DMS 273 (cell line): Measurements from ENCODE around the gene NDUFAF7.
"Not testable (repeated sequence)": the region's sequence is repeated elsewhere in the genome, so short reads cannot be mapped to it uniquely, and the experiment has no call there.

Experiments used
- DNase-seq: peaks from one replicate; lab custom pipeline; 2025; ENCODE audit not compliant: unreplicated experiment; lab: John Stamatoyannopoulos, UW

The NDUFAF7 gene, protein sequence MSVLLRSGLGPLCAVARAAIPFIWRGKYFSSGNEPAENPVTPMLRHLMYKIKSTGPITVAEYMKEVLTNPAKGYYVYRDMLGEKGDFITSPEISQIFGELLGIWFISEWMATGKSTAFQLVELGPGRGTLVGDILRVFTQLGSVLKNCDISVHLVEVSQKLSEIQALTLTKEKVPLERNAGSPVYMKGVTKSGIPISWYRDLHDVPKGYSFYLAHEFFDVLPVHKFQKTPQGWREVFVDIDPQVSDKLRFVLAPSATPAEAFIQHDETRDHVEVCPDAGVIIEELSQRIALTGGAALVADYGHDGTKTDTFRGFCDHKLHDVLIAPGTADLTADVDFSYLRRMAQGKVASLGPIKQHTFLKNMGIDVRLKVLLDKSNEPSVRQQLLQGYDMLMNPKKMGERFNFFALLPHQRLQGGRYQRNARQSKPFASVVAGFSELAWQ

DNA sequence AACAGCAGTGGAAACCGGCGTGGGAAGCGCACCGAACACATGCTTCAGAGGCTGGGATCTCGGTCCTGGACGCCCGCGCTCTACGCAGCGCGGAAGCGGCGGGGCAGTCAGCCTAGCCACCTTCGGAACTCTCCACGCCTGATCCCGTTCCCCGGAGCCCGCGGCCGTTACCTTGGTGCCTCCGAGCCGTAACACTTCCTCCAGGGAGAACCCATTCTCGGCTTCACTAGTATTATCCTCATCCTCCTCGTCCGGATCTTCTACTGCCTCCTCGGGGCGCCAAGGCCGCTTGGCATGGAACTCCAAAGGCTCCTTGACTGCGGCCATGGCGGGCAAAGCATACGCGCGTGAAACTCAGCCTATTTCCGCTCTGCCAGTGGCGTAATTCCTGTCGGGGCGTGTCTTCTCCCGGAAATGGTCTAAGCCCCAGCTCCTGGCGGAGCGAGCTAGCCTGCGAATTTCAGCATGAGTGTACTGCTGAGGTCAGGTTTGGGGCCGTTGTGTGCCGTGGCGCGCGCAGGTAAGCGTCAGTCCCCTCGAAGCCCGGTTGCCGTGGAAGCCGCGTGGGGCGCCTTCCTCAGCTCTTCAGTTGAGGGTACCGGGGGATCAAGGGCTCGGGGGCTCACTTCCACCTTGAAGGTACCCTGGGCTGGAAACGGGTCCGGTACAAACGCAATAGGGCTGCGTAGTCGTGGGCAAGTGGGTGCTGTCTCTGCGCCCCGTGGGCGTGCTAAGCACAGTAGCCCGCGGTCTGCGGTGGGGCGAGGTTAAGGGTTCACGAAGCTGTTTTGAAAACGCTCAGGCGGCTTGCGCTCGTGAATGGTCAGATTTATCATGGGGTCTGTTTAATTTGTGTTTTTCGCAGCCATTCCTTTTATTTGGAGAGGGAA is at the start of gene NDUFAF7, which contains the start of gene CEBPZ:
Gene NDUFAF7 (plus strand): TSS at position 418 of the 890 bp plus-strand sequence. CDS start 48 bp downstream, at position 466.
Gene CEBPZ (minus strand): TSS at position 356 of the 890 bp plus-strand sequence. CDS start 29 bp downstream, at position 327.
- DNase-seq: peak; percentile 97

DNA sequence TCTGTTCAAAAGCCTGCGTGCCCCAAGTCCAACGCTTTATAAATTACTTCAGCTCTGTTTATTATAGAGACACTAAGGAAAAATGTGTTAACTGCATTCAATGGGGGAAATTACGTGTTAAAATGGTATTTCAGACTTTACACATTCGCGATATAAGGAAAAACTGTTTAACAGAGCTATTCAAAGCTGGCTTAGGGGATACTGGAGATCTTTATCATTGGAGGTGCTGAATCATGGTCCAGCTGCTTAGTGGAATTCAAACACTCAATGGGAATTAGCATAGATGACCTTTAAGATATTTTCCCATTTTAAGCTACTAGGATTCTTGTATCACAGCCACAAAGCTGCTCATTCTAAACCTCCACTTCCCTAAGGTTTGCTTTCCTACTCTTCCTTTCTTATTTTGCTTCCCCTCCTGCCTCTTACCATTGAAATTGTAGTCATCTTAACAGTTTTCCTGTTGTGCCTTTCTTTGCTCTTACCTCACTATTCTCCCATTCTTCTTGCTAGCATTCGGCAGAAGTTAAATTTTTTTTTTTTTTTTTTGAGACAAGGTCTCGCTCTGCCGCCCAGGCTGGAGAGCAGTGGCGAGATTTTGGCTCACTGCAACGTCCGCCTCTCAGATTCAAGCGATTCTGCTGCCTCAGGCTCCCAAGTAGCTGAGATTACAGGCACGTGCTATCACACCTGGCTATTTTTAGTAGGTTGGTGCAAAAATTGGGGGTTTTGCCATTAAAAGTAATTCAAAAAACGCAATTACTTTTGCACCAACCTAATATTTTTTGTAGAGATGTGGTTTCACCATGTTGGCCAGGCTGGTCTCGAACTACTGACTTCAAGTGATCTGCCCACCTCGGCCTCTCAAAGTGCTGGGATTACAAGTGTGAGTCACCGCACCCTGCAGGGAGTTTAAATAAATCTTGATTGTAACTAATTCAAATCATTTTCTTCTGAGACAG is 49.5 kb upstream of the NDUFAF7 start:
- no peak for DNase-seq

DNA sequence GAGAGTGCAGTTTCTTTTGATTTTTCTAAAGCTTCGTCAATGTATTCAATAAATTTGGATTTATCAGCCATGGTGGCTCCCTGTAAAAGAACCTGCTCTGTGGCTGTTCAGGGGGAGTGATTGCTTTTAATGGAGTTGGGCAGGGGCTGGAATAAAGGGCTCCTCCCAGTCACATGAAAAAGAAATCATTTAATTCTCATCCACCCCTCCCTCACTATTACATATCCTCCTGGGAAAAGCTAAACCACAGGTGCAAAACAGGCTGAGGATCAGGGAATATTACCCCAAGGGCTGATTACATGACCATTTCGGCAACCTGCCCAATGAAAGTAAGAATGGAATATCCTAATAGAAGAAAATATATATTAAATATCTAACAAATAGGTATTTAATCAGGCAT is 42.9 kb upstream of the NDUFAF7 start, which contains the start of gene SULT6B1:
Gene SULT6B1 (minus strand): TSS at position 101 of the 400 bp plus-strand sequence. CDS start 30 bp downstream, at position 71.
- DNase-seq: no peak

DNA sequence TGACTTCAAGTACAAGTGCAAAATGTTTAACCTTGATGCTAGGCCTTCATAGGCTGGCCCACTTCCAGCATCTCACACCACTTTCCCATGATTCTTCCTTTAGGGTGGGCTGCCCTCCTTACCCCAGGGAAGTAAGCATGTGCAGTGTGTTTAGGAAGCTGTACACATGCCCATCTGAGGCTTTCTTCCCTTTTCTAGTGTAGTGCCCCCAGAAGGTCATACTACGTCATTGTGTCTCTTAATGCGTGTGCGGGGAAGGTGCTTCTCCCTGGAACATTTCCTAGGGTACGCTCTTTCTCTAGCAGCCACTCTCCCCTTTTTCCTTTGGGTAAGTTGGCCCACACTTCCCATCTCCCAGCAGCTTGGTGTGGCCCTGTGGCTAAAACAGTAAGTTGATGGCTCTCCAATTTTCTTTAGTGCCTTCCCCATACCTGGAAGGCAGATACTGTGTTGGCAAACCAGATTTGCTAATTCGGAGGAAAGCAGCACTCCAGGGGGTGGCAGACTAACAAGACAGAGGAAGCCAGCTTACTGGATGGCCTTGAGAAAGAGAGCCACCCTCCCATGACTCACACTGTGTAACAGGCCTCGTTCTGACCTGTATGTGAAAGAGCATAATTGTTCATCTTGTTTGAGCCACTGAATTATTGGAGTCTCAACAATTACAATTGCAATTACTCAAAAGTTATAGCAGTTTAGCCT is 41.9 kb upstream of the NDUFAF7 start:
- peak; percentile 24 for DNase-seq

DNA sequence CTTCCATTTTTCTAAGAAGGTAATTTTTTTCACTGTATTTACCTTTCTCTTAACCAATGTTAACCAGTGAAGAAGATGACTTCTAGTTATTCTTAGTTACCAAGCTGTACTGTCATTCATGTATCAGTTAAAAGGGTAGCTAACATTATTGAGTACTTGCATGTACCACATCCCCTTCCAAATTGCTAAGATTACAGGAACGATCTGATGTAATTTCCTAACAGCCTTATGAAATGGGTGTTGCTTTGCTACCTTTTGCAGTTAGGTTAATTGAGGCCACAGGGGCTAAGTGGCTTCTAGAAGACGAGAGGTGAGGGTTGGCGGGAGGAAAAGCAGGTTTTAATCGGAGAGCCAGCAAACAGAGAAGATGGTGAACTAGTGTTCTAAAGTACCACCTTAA is 41.2 kb upstream of the NDUFAF7 start:
- no peak for DNase-seq

DNA sequence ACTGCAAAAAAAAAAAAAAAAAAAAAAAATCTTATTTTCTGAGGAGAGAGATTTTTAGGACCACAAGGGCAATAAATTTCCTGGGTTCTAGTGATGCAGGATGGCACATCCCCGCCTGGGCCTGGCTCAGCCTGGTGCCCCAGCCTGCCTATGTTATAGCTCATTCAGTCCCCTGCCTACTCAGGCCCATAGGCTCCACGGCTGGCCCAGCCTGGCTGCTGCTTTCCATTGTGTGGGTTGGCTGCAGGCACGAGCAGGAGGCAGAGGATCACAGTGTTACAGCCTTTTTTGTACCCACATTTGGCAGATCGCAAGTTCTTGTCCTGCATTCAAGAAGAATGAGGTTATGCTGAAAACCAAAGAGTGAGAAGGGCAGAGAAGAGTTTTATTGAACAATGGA is 40.2 kb upstream of the NDUFAF7 start:
- DNase-seq: no peak

DNA sequence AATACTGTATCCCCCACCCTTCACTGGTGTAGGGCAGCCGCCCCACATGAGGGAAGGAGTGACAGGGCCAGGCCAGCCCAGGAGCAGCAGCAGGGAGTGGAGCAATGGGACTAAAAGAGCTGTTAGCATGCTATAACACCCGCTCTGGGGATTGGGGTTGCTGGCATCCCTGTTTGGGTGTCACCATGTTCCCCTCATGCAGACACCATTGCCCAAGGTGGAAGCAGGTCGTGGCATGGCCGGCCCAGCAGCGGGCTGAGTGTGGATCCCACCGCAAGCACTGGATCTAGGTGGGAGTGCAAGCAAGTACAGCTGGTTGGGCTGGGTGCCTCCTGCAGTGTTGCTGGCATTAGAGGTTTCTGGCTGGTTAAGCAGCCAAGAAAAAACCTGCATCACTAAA is 39.7 kb upstream of the NDUFAF7 start:
- no peak for DNase-seq

DNA sequence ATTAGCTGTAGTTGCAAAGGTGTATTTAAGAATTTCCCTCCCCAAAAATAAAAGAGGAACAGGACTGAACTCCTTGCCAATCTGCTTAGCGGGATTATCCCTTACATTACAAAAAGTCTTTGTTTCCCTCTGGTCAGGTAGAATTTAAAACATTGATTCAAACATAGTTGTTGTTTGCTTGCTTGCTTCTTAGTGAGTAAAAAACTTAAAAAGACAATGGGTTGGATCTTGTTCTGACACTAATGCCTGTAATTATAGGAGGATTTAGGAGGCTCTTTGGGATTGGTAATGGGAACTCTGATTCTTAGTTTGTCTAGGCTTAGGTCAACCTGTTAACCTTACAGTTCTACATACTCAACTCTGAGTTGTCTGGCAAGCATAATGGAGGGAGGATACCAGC is 38.9 kb upstream of the NDUFAF7 start:
- DNase-seq: no peak

DNA sequence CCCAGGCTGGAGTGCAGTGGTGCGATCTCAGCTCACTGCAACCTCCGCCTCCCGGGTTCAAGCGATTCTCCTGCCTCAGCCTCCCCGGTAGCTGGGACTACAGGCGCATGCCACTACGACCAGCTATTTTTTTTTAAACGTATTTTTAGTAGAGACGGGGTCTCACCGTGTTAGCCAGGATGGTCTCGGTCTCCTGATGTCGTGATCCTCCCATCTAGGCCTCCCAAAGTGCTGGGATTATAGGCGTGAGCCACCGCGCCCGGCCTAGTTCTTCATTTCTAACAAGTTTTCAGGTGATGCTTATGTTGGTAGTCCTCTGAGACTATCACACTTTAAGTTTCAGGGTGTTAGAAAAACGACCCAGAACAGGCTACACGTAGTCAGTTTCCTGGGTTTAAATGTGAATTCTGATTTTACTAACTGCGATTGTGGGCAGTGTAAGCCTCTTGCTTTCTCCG is 35.6 kb upstream of the NDUFAF7 start:
- DNase-seq: not testable (repeated sequence)

DNA sequence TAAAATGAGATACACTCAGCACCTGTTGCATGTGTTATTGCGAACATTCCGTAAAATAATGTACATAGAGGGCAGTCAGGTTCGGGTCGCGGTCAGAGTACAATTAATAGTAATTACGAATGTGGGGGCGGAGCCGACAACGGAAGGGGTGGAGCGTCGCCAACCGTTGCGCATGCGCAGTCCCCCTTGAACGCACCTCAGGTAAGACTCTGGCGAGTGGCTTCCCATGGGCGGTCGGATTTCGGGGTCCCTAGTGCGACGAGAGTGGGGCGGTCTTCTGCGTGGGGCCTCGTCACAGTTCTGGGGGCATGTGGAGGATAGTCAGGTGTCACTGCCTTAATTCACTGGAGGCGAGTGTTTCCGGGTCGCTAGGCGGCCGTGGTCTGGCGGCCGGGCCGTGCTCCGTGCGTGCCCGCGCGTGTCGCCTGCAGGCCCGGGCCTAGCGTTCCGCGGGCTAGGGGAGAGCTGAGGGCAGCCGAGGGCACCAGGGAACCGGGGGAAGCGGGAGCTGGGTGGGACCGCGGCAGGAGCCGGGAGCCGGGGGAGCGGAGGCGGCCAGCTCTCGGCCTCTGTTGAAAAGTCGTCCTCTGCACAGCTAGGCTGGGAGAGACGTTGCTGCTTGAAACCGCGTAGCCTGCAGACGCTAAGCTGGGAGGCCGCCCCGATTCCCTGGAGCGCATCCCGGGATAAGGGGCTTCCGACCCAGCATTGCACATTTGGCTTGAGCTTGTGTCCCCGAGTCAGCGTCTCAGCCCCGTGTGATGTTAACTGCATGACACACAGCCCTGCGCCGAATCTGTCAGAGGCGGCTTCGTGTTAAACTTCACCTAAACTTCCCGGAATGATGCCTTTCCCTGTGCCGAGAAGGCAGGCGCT is 34.9 kb upstream of the NDUFAF7 start, which contains the start of gene CEBPZOS:
Gene CEBPZOS (plus strand): TSS at position 177 of the 876 bp plus-strand sequence. CDS start 3,209 bp downstream, outside the sequence.
- peak; percentile 88 for DNase-seq

DNA sequence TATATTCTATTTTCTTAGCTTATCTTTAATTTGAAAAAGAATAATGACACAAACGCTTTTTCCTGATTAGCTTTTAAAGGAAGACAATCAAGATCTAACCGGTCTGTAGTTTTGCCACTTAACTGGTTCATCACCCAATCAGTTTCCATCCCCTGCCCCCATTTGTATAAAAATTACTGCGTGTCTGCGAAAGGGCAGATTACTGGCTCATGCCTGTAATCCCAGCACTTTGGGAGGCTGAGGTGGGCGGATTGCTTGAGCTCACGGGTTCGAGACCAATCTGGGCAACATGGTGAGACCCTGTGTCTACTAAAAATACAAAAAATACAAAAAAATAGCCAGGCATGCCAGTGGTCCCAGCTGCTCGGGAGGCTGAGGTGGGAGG is 32.8 kb upstream of the NDUFAF7 start:
- DNase-seq: no peak

DNA sequence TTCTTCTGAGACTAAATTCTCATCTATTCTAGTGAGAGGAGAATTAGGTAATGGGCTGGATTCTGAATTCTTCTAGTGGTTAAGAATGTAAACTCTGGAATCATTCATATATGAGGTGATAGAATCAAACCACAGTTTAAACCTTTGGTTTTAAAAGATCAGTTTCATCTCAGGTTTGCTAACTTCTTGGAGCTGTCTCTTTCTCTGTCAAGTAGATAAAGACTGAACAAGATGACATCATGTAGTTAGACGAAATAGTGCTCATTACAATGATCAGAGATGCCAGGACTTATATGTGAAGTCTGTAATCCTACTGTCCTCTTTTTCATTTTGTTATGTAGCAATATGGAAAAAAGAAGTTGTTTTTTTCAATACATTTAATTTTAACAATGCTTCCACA is 30.2 kb upstream of the NDUFAF7 start:
- no peak for DNase-seq

DNA sequence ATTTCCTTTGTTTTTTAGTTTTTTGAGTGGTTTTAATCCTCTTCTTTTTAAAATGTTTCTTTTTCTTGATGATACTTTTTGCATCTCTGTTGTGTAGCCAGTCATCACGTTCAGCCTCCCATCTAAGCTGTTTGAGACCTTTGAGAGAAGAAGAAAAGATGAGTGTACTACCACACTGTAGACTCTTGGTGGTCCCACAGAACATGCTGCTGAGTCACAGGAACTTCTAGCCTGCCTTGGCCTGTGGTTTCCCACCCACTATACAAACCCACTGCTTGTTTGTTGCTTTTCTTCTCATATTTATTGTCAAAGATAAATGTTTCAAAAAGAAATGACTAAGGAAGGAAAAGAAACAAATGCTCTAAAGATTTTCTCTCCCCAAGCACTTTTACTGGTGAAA is 29.7 kb upstream of the NDUFAF7 start:
- DNase-seq: no peak

DNA sequence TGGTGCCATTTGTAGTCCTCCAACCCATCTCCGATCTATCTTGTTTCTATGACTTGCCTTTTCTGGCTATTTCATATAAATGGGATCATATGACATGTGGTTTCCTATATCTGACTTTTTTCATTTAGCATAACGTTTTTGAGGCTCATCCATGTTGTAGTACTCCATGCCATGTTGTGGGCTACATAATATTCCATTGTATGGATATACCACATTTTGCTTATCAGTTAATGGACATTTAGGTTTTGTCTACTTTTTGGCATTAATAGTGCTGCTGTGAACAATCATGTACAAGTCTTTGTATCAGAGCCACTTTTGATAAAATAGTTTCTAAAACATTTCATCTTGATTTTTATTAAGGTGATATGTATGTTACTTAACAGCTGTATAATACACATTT is 27.8 kb upstream of the NDUFAF7 start:
- no peak for DNase-seq

DNA sequence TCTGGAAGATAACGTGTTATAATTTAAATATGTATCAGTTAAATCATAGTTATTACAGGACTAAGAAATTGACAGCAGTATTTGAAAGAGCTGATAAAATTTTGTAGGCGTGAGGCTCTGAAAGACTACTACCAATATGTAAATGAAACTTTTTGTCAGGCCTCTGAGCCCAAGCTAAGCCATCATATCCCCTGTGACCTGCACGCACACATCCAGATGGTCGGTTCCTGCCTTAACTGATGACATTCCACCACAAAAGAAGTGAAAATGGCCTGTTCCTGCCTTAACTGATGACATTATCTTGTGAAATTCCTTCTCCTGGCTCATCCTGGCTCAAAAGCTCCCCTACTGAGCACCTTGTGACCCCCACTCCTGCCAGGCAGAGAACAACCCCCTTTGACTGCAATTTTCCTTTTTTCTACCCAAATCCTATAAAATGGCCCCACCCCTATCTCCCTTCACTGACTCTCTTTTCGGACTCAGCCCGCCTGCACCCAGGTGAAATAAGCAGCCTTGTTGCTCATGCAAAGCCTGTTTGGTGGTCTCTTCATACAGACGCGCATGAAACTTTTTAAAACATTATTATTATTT is 26.3 kb upstream of the NDUFAF7 start:
- not testable (repeated sequence) for DNase-seq

DNA sequence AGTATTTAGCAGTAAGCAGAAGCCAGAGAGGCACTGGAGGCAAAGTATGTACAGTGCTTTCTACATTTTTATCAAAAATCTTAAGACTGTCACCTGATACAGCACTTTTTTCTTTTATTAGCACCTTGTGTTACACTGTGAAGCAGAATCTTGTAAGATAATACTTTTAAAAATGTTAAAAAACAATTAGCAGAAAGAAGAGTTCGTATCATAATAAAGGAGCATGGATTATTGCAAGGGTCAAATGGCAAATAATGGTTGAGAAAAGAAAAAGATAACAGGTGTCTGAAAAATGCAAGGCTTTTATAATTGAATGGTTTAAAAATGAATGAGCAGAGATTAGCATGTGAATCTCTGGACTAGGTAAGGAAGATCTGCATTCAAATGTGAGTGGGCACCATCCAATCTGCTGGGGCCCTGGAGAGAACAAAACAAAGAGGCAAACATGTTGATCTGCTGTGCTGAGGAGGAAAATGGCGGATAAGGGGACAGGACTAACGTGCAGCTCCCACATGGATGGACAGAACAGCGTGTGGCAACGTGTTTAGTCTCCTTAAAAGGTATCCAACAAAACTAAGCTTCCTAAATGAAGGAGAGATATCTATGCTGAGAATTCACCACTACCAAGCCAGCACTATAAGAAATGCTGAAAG is 25.6 kb upstream of the NDUFAF7 start:
- DNase-seq: no peak

DNA sequence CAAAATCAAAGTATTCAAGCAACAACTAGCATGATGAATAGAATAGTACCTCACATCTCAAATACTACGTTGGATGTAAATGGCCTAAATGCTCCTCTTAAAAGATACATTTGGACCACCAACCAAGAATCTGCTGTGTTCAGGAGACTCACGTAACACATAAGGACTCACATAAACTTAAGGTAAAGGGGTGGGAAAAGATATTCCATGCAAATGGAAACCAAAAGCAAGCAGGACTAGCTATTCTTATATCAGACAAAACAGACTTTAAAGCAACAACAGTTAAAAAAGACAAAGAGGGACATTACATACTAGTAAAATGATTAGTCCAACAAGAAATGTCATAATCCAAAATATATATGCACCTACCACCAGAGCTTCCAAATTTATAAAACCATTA is 24.7 kb upstream of the NDUFAF7 start:
- DNase-seq: not testable (repeated sequence)

DNA sequence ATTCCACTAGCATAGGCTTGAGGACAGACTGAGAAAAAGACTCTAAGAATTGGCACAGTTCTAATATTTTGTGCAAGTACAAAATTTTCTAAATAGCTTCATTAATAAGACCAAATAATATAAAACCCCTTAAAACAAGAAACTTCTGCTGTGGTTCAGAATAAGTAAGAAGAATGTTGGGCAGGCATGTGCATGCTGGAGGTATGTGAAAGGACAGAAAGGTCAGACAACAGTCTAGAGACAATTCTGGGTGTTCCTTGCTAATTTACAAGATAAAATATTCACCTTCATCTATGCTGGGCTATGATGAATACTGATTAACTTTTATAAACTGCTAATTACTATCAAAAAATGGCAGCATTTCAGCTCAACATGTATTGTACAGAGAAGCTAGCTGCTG is 20.2 kb upstream of the NDUFAF7 start:
- DNase-seq: no peak
